NCI-H2196 treated with DMSO at 0.1 percent for 48 hours (cell line): ENCODE measurements around the gene TMTC1.

ENCODE experiments used
- DNase-seq: peaks from one replicate; lab custom pipeline; 2025; ENCODE audit not compliant: unreplicated experiment; lab: John Stamatoyannopoulos, UW

The TMTC1 gene

GRCh38 chr12:29713729-29714128 lies 70.0 kb downstream of the TMTC1 start:
- no peak for DNase-seq

GRCh38 chr12:29711381-29711780 lies 72.4 kb downstream of the TMTC1 start:
- DNase-seq = no peak

- DNase-seq = no peak
Measured at GRCh38 chr12:29710104-29710503, 73.6 kb downstream of the TMTC1 start.

GRCh38 chr12:29709496-29710040 lies 74.2 kb downstream of the TMTC1 start:
- no peak for DNase-seq

- DNase-seq = no peak
Measured at GRCh38 chr12:29709054-29709453, 74.7 kb downstream of the TMTC1 start.

- no peak for DNase-seq
Measured at GRCh38 chr12:29707846-29708245, 75.9 kb downstream of the TMTC1 start.

- DNase-seq = no peak
Measured at GRCh38 chr12:29706311-29706710, 77.4 kb downstream of the TMTC1 start.

- DNase-seq = no peak
Measured at GRCh38 chr12:29703528-29703927, 80.2 kb downstream of the TMTC1 start.

GRCh38 chr12:29702972-29703371 lies 80.8 kb downstream of the TMTC1 start:
- DNase-seq = no peak

GRCh38 chr12:29702222-29702621 lies 81.5 kb downstream of the TMTC1 start:
- DNase-seq = no peak

GRCh38 chr12:29700761-29701481 lies 82.8 kb downstream of the TMTC1 start:
- no peak for DNase-seq

GRCh38 chr12:29698756-29699155 lies 85.0 kb downstream of the TMTC1 start:
- DNase-seq = no peak

- no peak for DNase-seq
Measured at GRCh38 chr12:29695800-29696199, 87.9 kb downstream of the TMTC1 start.

GRCh38 chr12:29695026-29695425 lies 88.7 kb downstream of the TMTC1 start:
- no peak for DNase-seq

GRCh38 chr12:29694002-29694401 lies 89.7 kb downstream of the TMTC1 start:
- DNase-seq = no peak

GRCh38 chr12:29692237-29692636 lies 91.5 kb downstream of the TMTC1 start:
- no peak for DNase-seq

- DNase-seq = no peak
Measured at GRCh38 chr12:29691161-29691854, 92.4 kb downstream of the TMTC1 start.

- no peak for DNase-seq
Measured at GRCh38 chr12:29690728-29691127, 93.0 kb downstream of the TMTC1 start.

GRCh38 chr12:29688914-29689313 lies 94.8 kb downstream of the TMTC1 start:
- no peak for DNase-seq

GRCh38 chr12:29682088-29682487 lies 101.7 kb downstream of the TMTC1 start:
- DNase-seq = no peak

- no peak for DNase-seq
Measured at GRCh38 chr12:29681370-29681769, 102.4 kb downstream of the TMTC1 start.

- no peak for DNase-seq
Measured at GRCh38 chr12:29676676-29677075, 107.1 kb downstream of the TMTC1 start.
